IMR-90 (cell line): ENCODE data around the gene RASL11B. TPM values are rescaled to one million over a fixed set of nuclear protein-coding genes. Genes with fewer than 3 reads are reported as not detected.
A peak's percentile ranks its signal among the peaks of the same experiment; 100 is the strongest.

ENCODE experiments used
- ATAC-seq: fragments of 200-7000 bp; cut with Tn5 transposase; 2 replicates; pipeline ENCODE4 v1.9.1; 2020; ENCODE audit warnings: low read depth, mild to moderate bottlenecking, moderate library complexity
- BruUV-seq: library from RNA; stranded (reverse); fragments of 400-500 nt; replicated peaks from 2 replicates; lab custom pipeline; 2021; lab: Mats Ljungman, UMichigan
- CTCF ChIA-PET: fragments of 300-600 bp; formaldehyde crosslinking; extraction: SDS; loops from one replicate; lab custom pipeline; 2021; ENCODE audit warnings: antibody characterized with exemption; lab: Yijun Ruan, JAX
- POLR2A ChIA-PET: fragments of 300-600 bp; sonication (Branson Sonifier 250); formaldehyde crosslinking; loops from one replicate; lab custom pipeline; 2022; ENCODE audit warnings: antibody characterized with exemption; ENCODE audit not compliant: unreplicated experiment; lab: Charles Lee
- DNase-seq: peaks from one replicate; pipeline ENCODE4 v3.0.0; 2013
- H2AFZ ChIP-seq: replicated peaks from 2 replicates; pipeline ENCODE3; 2013; ENCODE audit warnings: low read length, mild to moderate bottlenecking; ENCODE audit not compliant: poor library complexity
- H2AK5ac ChIP-seq: 2 replicates; pipeline ENCODE4 v1.6.1; 2013; ENCODE audit warnings: low read depth, low read length, inconsistent platforms
- H2AK9ac ChIP-seq: replicated peaks from 2 replicates; pipeline ENCODE3; 2013; ENCODE audit warnings: mild to moderate bottlenecking, low read depth, low read length, moderate library complexity; ENCODE audit not compliant: poor library complexity
- H2BK120ac ChIP-seq: 2 replicates; pipeline ENCODE4 v1.6.1; 2013; ENCODE audit warnings: low read depth, low read length, inconsistent platforms
- H2BK15ac ChIP-seq: 3 replicates; pipeline ENCODE4 v1.6.1; 2013; ENCODE audit warnings: low read depth, low read length, inconsistent platforms
- H2BK20ac ChIP-seq: 2 replicates; pipeline ENCODE4 v1.6.1; 2013; ENCODE audit warnings: low read depth, mild to moderate bottlenecking, inconsistent platforms, low read length, moderate library complexity
- H2BK5ac ChIP-seq: 2 replicates; pipeline ENCODE4 v1.6.1; 2013; ENCODE audit warnings: mild to moderate bottlenecking, low read depth, low read length, inconsistent platforms; ENCODE audit not compliant: poor library complexity, severe bottlenecking
- H3K14ac ChIP-seq: replicated peaks from 2 replicates; pipeline ENCODE4 v1.6.1; 2013; ENCODE audit warnings: low read depth, low read length, inconsistent platforms
- H3K18ac ChIP-seq: 2 replicates; pipeline ENCODE4 v1.6.1; 2013; ENCODE audit warnings: low read depth, low read length, control low read depth
- H3K23ac ChIP-seq: 2 replicates; pipeline ENCODE4 v1.6.1; 2013; ENCODE audit warnings: low read depth, low read length, inconsistent platforms
- H3K27ac ChIP-seq: 2 replicates; pipeline ENCODE4 v1.5.1; 2013; ENCODE audit warnings: mild to moderate bottlenecking, control low read depth, low read length; ENCODE audit not compliant: insufficient read depth
- H3K27me3 ChIP-seq: 2 replicates; pipeline ENCODE4 v1.6.1; 2013; ENCODE audit warnings: low read length; ENCODE audit not compliant: control insufficient read depth, insufficient read depth
- H3K36me3 ChIP-seq: 2 replicates; pipeline ENCODE4 v1.6.1; 2013; ENCODE audit warnings: low read length, mixed read lengths; ENCODE audit not compliant: control insufficient read depth, insufficient read depth
- H3K4ac ChIP-seq: 2 replicates; pipeline ENCODE4 v1.6.1; 2013; ENCODE audit warnings: low read depth, low read length, inconsistent platforms
- H3K4me1 ChIP-seq: 2 replicates; pipeline ENCODE4 v1.6.1; 2013; ENCODE audit warnings: low read length, mixed read lengths; ENCODE audit not compliant: control insufficient read depth, insufficient read depth
- H3K4me2 ChIP-seq: 2 replicates; pipeline ENCODE4 v1.6.1; 2013; ENCODE audit warnings: low read depth, mild to moderate bottlenecking, control low read depth, low read length, moderate library complexity
- H3K4me3 ChIP-seq: 2 replicates; pipeline ENCODE4 v1.5.1; 2013; ENCODE audit warnings: low read depth, mild to moderate bottlenecking, control low read depth, low read length, moderate library complexity; ENCODE audit not compliant: insufficient read depth
- H3K56ac ChIP-seq: 2 replicates; pipeline ENCODE4 v1.6.1; 2013; ENCODE audit warnings: low read length, inconsistent platforms; ENCODE audit not compliant: insufficient read depth; ENCODE audit errors: extremely low read depth
- H3K79me1 ChIP-seq, 2 experiments: 2 replicates each; pipeline ENCODE4 v1.6.1; 2013; ENCODE audit warnings: low read length in 2 of 2, inconsistent platforms in 1 of 2, low read depth in 1 of 2
- H3K9ac ChIP-seq: 2 replicates; pipeline ENCODE4 v1.6.1; 2013; ENCODE audit warnings: low read depth, low read length, control low read depth
- H3K9me1 ChIP-seq: 2 replicates; pipeline ENCODE4 v1.6.1; 2013; ENCODE audit warnings: low read length, inconsistent platforms; ENCODE audit not compliant: insufficient read depth
- H3K9me3 ChIP-seq: 2 replicates; pipeline ENCODE4 v1.6.1; 2013; ENCODE audit warnings: low read length; ENCODE audit not compliant: control insufficient read depth, insufficient read depth
- H4K20me1 ChIP-seq: 2 replicates; pipeline ENCODE4 v1.6.1; 2013; ENCODE audit warnings: low read length, inconsistent platforms; ENCODE audit not compliant: insufficient read depth
- H4K5ac ChIP-seq: 2 replicates; pipeline ENCODE4 v1.6.1; 2013; ENCODE audit warnings: mild to moderate bottlenecking, low read depth, low read length, control low read depth
- H4K8ac ChIP-seq, 2 experiments: 2 replicates each; pipeline ENCODE4 v1.6.1; 2013; ENCODE audit warnings: low read depth in 2 of 2, low read length in 2 of 2, control low read depth in 1 of 2, inconsistent platforms in 1 of 2
- H4K91ac ChIP-seq: 2 replicates; pipeline ENCODE4 v1.6.1; 2013; ENCODE audit warnings: low read depth, low read length, inconsistent platforms; ENCODE audit not compliant: insufficient read depth
- BHLHE40 ChIP-seq: fragments of 150-350 bp; IDR thresholded peaks from 2 replicates; pipeline ENCODE4 v1.6.1; 2016; ENCODE audit warnings: mild to moderate bottlenecking, low read depth, low read length
- CEBPB ChIP-seq: IDR thresholded peaks from 2 replicates; pipeline ENCODE4 v1.6.1; 2012; ENCODE audit warnings: low read depth, low read length, improper control_type of control experiment
- CHD1 ChIP-seq: IDR thresholded peaks from 2 replicates; pipeline ENCODE4 v1.6.1; 2012; ENCODE audit warnings: low read depth, low read length, improper control_type of control experiment
- FOS ChIP-seq: fragments of 150-350 bp; IDR thresholded peaks from 2 replicates; pipeline ENCODE4 v1.6.1; 2016; ENCODE audit warnings: low read depth, low read length
- MAFK ChIP-seq: IDR thresholded peaks from 2 replicates; pipeline ENCODE4 v1.6.1; 2012; ENCODE audit warnings: low read depth, low read length, improper control_type of control experiment
- MAZ ChIP-seq: IDR thresholded peaks from 2 replicates; pipeline ENCODE4 v1.6.1; 2012; ENCODE audit warnings: low read depth, mild to moderate bottlenecking, low read length, improper control_type of control experiment, moderate library complexity, borderline replicate concordance
- MXI1 ChIP-seq: IDR thresholded peaks from 2 replicates; pipeline ENCODE4 v1.6.1; 2012; ENCODE audit warnings: low read depth, mild to moderate bottlenecking, low read length, moderate library complexity, borderline replicate concordance
- NFE2L2 ChIP-seq: fragments of 150-350 bp; IDR thresholded peaks from 2 replicates; pipeline ENCODE4 v1.6.1; 2016; ENCODE audit warnings: low read depth, mild to moderate bottlenecking, low read length
- POLR2A ChIP-seq: IDR thresholded peaks from 2 replicates; pipeline ENCODE4 v1.6.1; 2012; ENCODE audit warnings: mild to moderate bottlenecking, low read depth, low read length
- RAD21 ChIP-seq: IDR thresholded peaks from 2 replicates; pipeline ENCODE4 v1.6.1; 2012; ENCODE audit warnings: low read length, improper control_type of control experiment
- RCOR1 ChIP-seq: IDR thresholded peaks from 2 replicates; pipeline ENCODE4 v1.6.1; 2012; ENCODE audit warnings: mild to moderate bottlenecking, low read length, improper control_type of control experiment; ENCODE audit not compliant: insufficient replicate concordance
- RFX5 ChIP-seq: IDR thresholded peaks from 2 replicates; pipeline ENCODE4 v1.8.0; 2012; ENCODE audit warnings: low read depth, mild to moderate bottlenecking, low read length, moderate library complexity
- SMC3 ChIP-seq: fragments of 150-350 bp; IDR thresholded peaks from 2 replicates; pipeline ENCODE4 v1.6.1; 2016; ENCODE audit warnings: low read depth, mild to moderate bottlenecking, antibody characterized with exemption, low read length, moderate library complexity
- WGBS, 2 experiments: methylation state at CpG; one replicate each; pipeline versions ENCODE4 v1.1.5 to v1.1.7; 2013; ENCODE audit warnings: missing lambda C conversion rate in 2 of 2; ENCODE audit not compliant: insufficient read length in 1 of 2; ENCODE audit errors: extremely low coverage in 2 of 2; 5-methylcytosine and 5-hydroxymethylcytosine counted together
- dilution Hi-C: fragments of 300-500 bp; cut with HindIII; formaldehyde crosslinking; loops from one replicate; pipeline ENCODE4 v1.14.3; 2018; ENCODE audit warnings: low sequenced_read_pairs; ENCODE audit not compliant: unreplicated experiment
- in situ Hi-C: fragments of 300-500 bp; cut with MboI; formaldehyde crosslinking; loops from 3 replicates; pipeline ENCODE4 v1.14.3; 2019; ENCODE audit warnings: low sequenced_read_pairs, inconsistent platforms, mixed read lengths
- intact Hi-C: fragments of 100-400 bp; cut with micrococcal nuclease; formaldehyde crosslinking; loops from 2 replicates; pipeline ENCODE4 v1.10.0; 2022
- polyA plus RNA-seq, 3 experiments: library from polyadenylated mRNA; depleted of rRNA; stranded (reverse); fragments of >200 nt; gene quantifications; 2 replicates each; pipeline ENCODE4 v1.2.3, GENCODE V29; 2012; ENCODE audit warnings: low replicate concordance in 1 of 3
- total RNA-seq: library from RNA; depleted of rRNA; stranded (reverse); fragments of >200 nt; gene quantifications from 2 replicates; pipeline ENCODE4 v1.2.3, GENCODE V29; 2012
- TF ChIP-seq, protein P1 (sequence below): fragments of 150-350 bp; IDR thresholded peaks from 2 replicates; pipeline ENCODE4 v1.6.1; 2017; ENCODE audit warnings: mild to moderate bottlenecking, antibody characterized with exemption, low read length, low read depth
- TF ChIP-seq, protein P2 (sequence below): conservative IDR thresholded peaks from 2 replicates; pipeline ENCODE4 v1.5.1; 2012; ENCODE audit warnings: mild to moderate bottlenecking, low read depth, low read length, improper control_type of control experiment
- TF ChIP-seq, protein P3 (sequence below): fragments of 150-350 bp; IDR thresholded peaks from 2 replicates; pipeline ENCODE4 v1.6.1; 2016; ENCODE audit warnings: low read depth, mild to moderate bottlenecking, low read length, moderate library complexity, borderline replicate concordance

Gene RASL11B
- total and polyA plus RNA-seq, 2 of the 4 experiments (the other 2 are of a cell fraction): 0.18 to 0.31 TPM

DNA sequence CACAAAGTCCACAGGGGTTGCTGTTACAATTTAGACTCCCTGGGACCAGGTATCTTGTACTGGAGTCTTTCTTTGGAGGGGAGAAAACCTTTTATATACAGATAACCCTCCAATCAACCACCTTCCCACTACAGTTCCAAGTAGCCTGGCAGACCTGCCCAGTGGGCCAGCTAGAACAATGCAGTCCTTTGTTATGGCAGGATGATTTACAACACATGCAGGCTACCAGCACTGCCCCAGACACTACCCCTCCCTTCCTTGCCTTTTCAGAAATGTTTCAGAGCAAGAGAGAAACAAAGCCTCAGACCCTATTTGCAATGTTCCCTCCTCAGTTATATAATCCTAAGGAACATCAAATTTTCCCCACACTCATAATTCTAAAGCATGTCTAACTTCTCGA is 11.1 kb downstream of the RASL11B start:
- DNase-seq: no peak
- BruUV-seq: no TSS peak
- Histone ChIP-seq H3K27me3 (no peaks in the 10 kb centered on the region), H3K27ac (no peak overlapping the region), H4K91ac (no peak overlapping the region), H3K79me1 (no peaks in the 10 kb centered on the region), H3K9me3 (no peaks in the 10 kb centered on the region), H2BK120ac (no peak overlapping the region), H2AK5ac (0 out of 2 replicates have a peak overlapping the region, but pooled peaks have one; percentile 5), H3K56ac (no peak overlapping the region), H3K9me1 (no peaks in the 10 kb centered on the region; the same call in 1 of the 2 replicates), H4K20me1 (no peaks in the 10 kb centered on the region), H2BK5ac (no peak overlapping the region), H3K36me3 (no peaks in the 10 kb centered on the region), H3K9ac (no peak overlapping the region), H2AK9ac (no peak overlapping the region), H2BK15ac (no peak overlapping the region), H3K4ac (no peak overlapping the region), H3K4me1 (peaks cover 4% of the 10 kb centered on the region; the same call in 1 of the 2 replicates), H2BK20ac (no peak overlapping the region), H3K23ac (no peak overlapping the region), H3K4me3 (no peak overlapping the region), H4K8ac (no peak overlapping the region), H3K4me2 (no peak overlapping the region), H3K18ac (no peak overlapping the region), H4K5ac (no peak overlapping the region), H2AFZ (no peak overlapping the region), H3K14ac (no peak overlapping the region)
- ChIA-PET POLR2A (no interaction called here), CTCF (no interaction called here)
- dilution Hi-C loops: no loop called here
- no peak for ATAC-seq
- no CpG with 5 or more reads among the region's 1 CpG for WGBS, 2 experiments
- intact Hi-C loops: no loop called here
- no peak for TF ChIP-seq RCOR1
- TF ChIP-seq NFE2L2: no peak
- no peak for TF ChIP-seq BHLHE40
- no peak for TF ChIP-seq POLR2A
- TF ChIP-seq SMC3: no peak
- TF ChIP-seq, protein P1, sequence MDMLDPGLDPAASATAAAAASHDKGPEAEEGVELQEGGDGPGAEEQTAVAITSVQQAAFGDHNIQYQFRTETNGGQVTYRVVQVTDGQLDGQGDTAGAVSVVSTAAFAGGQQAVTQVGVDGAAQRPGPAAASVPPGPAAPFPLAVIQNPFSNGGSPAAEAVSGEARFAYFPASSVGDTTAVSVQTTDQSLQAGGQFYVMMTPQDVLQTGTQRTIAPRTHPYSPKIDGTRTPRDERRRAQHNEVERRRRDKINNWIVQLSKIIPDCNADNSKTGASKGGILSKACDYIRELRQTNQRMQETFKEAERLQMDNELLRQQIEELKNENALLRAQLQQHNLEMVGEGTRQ: no peak
- no peak for TF ChIP-seq MAFK
- TF ChIP-seq, protein P2, sequence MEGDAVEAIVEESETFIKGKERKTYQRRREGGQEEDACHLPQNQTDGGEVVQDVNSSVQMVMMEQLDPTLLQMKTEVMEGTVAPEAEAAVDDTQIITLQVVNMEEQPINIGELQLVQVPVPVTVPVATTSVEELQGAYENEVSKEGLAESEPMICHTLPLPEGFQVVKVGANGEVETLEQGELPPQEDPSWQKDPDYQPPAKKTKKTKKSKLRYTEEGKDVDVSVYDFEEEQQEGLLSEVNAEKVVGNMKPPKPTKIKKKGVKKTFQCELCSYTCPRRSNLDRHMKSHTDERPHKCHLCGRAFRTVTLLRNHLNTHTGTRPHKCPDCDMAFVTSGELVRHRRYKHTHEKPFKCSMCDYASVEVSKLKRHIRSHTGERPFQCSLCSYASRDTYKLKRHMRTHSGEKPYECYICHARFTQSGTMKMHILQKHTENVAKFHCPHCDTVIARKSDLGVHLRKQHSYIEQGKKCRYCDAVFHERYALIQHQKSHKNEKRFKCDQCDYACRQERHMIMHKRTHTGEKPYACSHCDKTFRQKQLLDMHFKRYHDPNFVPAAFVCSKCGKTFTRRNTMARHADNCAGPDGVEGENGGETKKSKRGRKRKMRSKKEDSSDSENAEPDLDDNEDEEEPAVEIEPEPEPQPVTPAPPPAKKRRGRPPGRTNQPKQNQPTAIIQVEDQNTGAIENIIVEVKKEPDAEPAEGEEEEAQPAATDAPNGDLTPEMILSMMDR: no peak
- TF ChIP-seq, protein P3, sequence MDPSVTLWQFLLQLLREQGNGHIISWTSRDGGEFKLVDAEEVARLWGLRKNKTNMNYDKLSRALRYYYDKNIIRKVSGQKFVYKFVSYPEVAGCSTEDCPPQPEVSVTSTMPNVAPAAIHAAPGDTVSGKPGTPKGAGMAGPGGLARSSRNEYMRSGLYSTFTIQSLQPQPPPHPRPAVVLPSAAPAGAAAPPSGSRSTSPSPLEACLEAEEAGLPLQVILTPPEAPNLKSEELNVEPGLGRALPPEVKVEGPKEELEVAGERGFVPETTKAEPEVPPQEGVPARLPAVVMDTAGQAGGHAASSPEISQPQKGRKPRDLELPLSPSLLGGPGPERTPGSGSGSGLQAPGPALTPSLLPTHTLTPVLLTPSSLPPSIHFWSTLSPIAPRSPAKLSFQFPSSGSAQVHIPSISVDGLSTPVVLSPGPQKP: no peak
- no peak for TF ChIP-seq FOS
- no peak for TF ChIP-seq RFX5
- no peak for TF ChIP-seq CHD1
- TF ChIP-seq CEBPB: no peak
- TF ChIP-seq RAD21: no peak
- no peak for TF ChIP-seq MXI1
- TF ChIP-seq MAZ: no peak
- in situ Hi-C loops: no loop called here
